Natural killer cell (primary cell): ENCODE results near the gene BCAS1. TPM values are rescaled to one million over a fixed set of nuclear protein-coding genes. Genes with fewer than 3 reads are reported as not detected.

Source experiments
- ATAC-seq, 3 donors: fragments of 150-1000 bp in 2 of 3; fragments of 200-7000 bp in 1 of 3; cut with Tn5 transposase; 1 replicate in 1 of 3; 2 replicates in 2 of 3; pipeline ENCODE4 v1.10.0; 2021; ENCODE audit warnings: mild to moderate bottlenecking in 2 of 3, moderate library complexity in 2 of 3
- DNase-seq, 2 donors: peaks; one replicate each; pipeline versions ENCODE4 v3.0.0 to v3.0.0-alpha.2; 2013 to 2021; ENCODE audit warnings: mixed read lengths in 1 of 2
- H3K27ac ChIP-seq: one replicate; pipeline ENCODE4 v1.5.1; 2013; ENCODE audit warnings: mild to moderate bottlenecking, low read length
- H3K27me3 ChIP-seq: one replicate; pipeline ENCODE4 v1.6.1; 2013; ENCODE audit warnings: low read length; ENCODE audit not compliant: control insufficient read depth, insufficient read depth
- H3K36me3 ChIP-seq: one replicate; pipeline ENCODE4 v1.6.1; 2013; ENCODE audit warnings: low read length; ENCODE audit not compliant: control insufficient read depth, insufficient read depth
- H3K4me1 ChIP-seq: one replicate; pipeline ENCODE4 v1.6.1; 2013; ENCODE audit warnings: low read length; ENCODE audit not compliant: control insufficient read depth, insufficient read depth
- H3K4me3 ChIP-seq: one replicate; pipeline ENCODE4 v1.5.1; 2013; ENCODE audit warnings: low read length
- H3K9me3 ChIP-seq: one replicate; pipeline ENCODE4 v1.6.1; 2013; ENCODE audit warnings: low read length; ENCODE audit not compliant: control insufficient read depth, insufficient read depth
- H3K27ac Mint-ChIP-seq, 2 donors: one replicate each; pipeline ENCODE4 v1.8.0; 2022; ENCODE audit warnings: mild to moderate bottlenecking in 2 of 2, mixed read lengths in 2 of 2, moderate library complexity in 1 of 2
- H3K27me3 Mint-ChIP-seq, 2 donors: one replicate each; pipeline ENCODE4 v1.8.0; 2022; ENCODE audit warnings: low read depth in 2 of 2, mixed read lengths in 2 of 2
- H3K36me3 Mint-ChIP-seq: one replicate; pipeline ENCODE4 v1.8.0; 2022; ENCODE audit warnings: mixed read lengths
- H3K4me1 Mint-ChIP-seq, 2 donors: one replicate each; pipeline ENCODE4 v1.8.0; 2022; ENCODE audit warnings: mixed read lengths in 2 of 2
- H3K4me3 Mint-ChIP-seq: one replicate; pipeline ENCODE4 v1.8.0; 2022; ENCODE audit warnings: mild to moderate bottlenecking, moderate library complexity, mixed read lengths
- H3K9me3 Mint-ChIP-seq, 2 donors: one replicate each; pipeline ENCODE4 v1.8.0; 2022; ENCODE audit warnings: mixed read lengths in 2 of 2
- WGBS: methylation state at CpG from one replicate; pipeline ENCODE4 v1.1.7; 2013; ENCODE audit warnings: missing lambda C conversion rate; ENCODE audit not compliant: insufficient coverage; 5-methylcytosine and 5-hydroxymethylcytosine counted together
- intact Hi-C: fragments of 100-400 bp; cut with micrococcal nuclease; formaldehyde crosslinking; loops from one replicate; pipeline ENCODE4 v1.14.2; 2022
- total RNA-seq, 4 donors: library from RNA; stranded (reverse); fragments of 120-200 nt in 1 of 4; gene quantifications; one replicate each; pipeline versions ENCODE4 v1.2.3 to v1.2.4, GENCODE V29; 2013 to 2022
- TF ChIP-seq, protein P1 (sequence below): fragments of 200-600 bp; IDR thresholded peaks from one replicate; pipeline ENCODE4 v1.8.0; 2022; ENCODE audit warnings: antibody characterized with exemption

The BCAS1 gene
- total RNA-seq, 3 donors from 2014 or later (not counting 1 experiment from before 2014, with no cell fraction given): 0.31 to 1.2 (median 0.68) TPM

DNA sequence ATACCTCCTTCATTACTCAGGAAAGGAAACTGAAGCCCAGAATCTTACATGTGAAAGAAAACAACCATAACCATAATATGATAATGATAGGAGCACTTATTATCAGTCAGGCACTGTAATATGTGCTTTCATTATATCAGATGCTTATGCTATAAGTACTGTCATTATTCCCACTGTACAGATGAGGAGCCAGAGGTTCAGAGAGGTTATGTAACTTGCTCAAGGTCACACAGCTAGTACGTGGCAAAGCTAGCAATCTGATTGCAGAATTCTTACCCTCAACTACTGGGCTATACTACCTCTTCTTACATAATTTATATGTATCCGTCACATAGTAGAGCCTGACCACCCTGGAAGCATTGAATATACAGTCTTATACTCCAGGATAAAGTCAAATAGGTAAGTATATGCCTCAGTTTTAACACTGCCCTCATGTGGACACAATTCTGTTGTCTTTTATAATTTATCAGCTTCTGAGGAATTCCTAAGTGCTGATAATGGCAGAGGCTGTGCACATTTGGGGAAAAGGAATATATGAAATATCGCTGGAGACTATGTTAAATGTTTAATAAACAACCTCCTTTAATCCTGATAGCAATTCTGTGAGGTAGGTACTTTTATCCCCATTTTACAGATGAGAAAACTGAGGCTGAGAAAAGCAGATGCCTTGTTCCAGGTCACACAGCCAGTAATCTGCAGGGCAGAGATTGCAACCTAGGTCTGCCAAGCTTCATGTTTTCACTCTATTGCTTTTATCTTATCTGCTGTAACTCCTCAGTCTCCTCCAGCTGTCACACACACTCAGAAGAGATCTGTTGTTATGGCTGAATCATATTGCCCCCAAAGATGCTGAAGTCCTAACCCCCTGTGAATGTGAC is 13.4 kb downstream of the BCAS1 start:
- Mint-ChIP-seq H3K9me3 (no peaks in the 10 kb centered on the region), H3K4me3 (no peak overlapping the region), H3K4me1 (no peaks in the 10 kb centered on the region), H3K27ac (no peak overlapping the region), H3K27me3 (peaks cover 3 to 13% of the 10 kb centered on the region in 2 donors), H3K36me3 (no peaks in the 10 kb centered on the region)
- no peak for ATAC-seq
- H3K27ac ChIP-seq: no peak overlapping the region
- intact Hi-C loops: no loop called here
- H3K9me3 ChIP-seq: no peaks in the 10 kb centered on the region
- TF ChIP-seq, protein P1, sequence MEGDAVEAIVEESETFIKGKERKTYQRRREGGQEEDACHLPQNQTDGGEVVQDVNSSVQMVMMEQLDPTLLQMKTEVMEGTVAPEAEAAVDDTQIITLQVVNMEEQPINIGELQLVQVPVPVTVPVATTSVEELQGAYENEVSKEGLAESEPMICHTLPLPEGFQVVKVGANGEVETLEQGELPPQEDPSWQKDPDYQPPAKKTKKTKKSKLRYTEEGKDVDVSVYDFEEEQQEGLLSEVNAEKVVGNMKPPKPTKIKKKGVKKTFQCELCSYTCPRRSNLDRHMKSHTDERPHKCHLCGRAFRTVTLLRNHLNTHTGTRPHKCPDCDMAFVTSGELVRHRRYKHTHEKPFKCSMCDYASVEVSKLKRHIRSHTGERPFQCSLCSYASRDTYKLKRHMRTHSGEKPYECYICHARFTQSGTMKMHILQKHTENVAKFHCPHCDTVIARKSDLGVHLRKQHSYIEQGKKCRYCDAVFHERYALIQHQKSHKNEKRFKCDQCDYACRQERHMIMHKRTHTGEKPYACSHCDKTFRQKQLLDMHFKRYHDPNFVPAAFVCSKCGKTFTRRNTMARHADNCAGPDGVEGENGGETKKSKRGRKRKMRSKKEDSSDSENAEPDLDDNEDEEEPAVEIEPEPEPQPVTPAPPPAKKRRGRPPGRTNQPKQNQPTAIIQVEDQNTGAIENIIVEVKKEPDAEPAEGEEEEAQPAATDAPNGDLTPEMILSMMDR: no peak
- WGBS: 93% methylated on average over 3 of the region's 3 CpGs
- H3K27me3 ChIP-seq: no peaks in the 10 kb centered on the region
- H3K4me1 ChIP-seq: no peaks in the 10 kb centered on the region
- H3K36me3 ChIP-seq: no peaks in the 10 kb centered on the region
- DNase-seq: no peak
- H3K4me3 ChIP-seq: no peak overlapping the region

- no peaks in the 10 kb centered on the region for H3K4me1 Mint-ChIP-seq
- no peaks in the 10 kb centered on the region for H3K36me3 Mint-ChIP-seq
- TF ChIP-seq, protein P1: no peak
- H3K27ac ChIP-seq: no peak overlapping the region
- no peak overlapping the region for H3K4me3 ChIP-seq
- 84% methylated on average over 4 of the region's 5 CpGs for WGBS
- no peaks in the 10 kb centered on the region for H3K27me3 ChIP-seq
- intact Hi-C loops: no loop called here
- peaks cover 6 to 14% of the 10 kb centered on the region in 2 donors for H3K27me3 Mint-ChIP-seq
- H3K9me3 Mint-ChIP-seq: no peaks in the 10 kb centered on the region
- no peaks in the 10 kb centered on the region for H3K36me3 ChIP-seq
- DNase-seq (no peak), ATAC-seq (no peak)
- H3K4me3 Mint-ChIP-seq: no peak overlapping the region
- H3K27ac Mint-ChIP-seq: no peak overlapping the region
- no peaks in the 10 kb centered on the region for H3K9me3 ChIP-seq
- no peaks in the 10 kb centered on the region for H3K4me1 ChIP-seq
These were observed 15.9 kb downstream of the BCAS1 start for GRCh38 chr20:54054516-54054915.

- Histone ChIP-seq H3K4me3 (no peak overlapping the region), H3K4me1 (no peaks in the 10 kb centered on the region), H3K27ac (no peak overlapping the region), H3K36me3 (no peaks in the 10 kb centered on the region), H3K9me3 (peaks cover 2% of the 10 kb centered on the region), H3K27me3 (no peaks in the 10 kb centered on the region)
- ATAC-seq (no peak), DNase-seq (no peak)
- Mint-ChIP-seq H3K27ac (no peak overlapping the region), H3K27me3 (peaks cover 6 to 14% of the 10 kb centered on the region in 2 donors), H3K36me3 (no peaks in the 10 kb centered on the region), H3K9me3 (no peaks in the 10 kb centered on the region), H3K4me3 (no peak overlapping the region), H3K4me1 (peaks cover 10 to 12% of the 10 kb centered on the region in 2 donors)
- 50% methylated on average over 1 of the region's 2 CpGs for WGBS
- TF ChIP-seq, protein P1: no peak
- intact Hi-C loops: no loop called here
These were observed 19.3 kb downstream of the BCAS1 start for GRCh38 chr20:54051068-54051467.
